ENCODE measurements around the gene VSTM4.
A peak's percentile ranks its signal among the peaks of the same experiment; 100 is the strongest.

DNA sequence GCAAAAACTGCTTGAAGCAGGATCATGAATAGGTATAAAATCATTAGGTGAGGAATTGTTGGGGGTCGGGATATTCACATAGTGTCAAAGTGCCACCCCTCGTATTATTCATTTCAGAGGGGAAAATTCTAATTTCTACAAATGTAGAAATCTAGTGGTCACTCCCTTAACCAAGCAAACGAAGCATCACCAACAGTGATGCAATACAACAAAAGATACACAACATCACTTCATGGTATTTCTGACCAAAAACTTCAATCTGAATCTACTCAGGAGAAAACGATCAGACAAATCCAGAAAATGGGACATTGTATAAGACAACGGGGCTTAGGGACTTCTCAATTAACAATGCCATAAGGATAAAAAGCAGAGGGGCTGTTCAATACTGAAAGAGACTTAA lies 44.8 kb upstream of the VSTM4 start:
- TF ChIP-seq, protein P1, sequence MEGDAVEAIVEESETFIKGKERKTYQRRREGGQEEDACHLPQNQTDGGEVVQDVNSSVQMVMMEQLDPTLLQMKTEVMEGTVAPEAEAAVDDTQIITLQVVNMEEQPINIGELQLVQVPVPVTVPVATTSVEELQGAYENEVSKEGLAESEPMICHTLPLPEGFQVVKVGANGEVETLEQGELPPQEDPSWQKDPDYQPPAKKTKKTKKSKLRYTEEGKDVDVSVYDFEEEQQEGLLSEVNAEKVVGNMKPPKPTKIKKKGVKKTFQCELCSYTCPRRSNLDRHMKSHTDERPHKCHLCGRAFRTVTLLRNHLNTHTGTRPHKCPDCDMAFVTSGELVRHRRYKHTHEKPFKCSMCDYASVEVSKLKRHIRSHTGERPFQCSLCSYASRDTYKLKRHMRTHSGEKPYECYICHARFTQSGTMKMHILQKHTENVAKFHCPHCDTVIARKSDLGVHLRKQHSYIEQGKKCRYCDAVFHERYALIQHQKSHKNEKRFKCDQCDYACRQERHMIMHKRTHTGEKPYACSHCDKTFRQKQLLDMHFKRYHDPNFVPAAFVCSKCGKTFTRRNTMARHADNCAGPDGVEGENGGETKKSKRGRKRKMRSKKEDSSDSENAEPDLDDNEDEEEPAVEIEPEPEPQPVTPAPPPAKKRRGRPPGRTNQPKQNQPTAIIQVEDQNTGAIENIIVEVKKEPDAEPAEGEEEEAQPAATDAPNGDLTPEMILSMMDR (conservative IDR thresholded peaks at IDR 0.05; ENCODE audit: low read depth, low read length): no peak
- TF ChIP-seq RFX5 (IDR thresholded peaks at IDR 0.05; ENCODE audit: low read depth, low read length) (no peak), BHLHE40 (IDR thresholded peaks at IDR 0.05; ENCODE audit: low read depth, low read length) (no peak), SMC3 (IDR thresholded peaks at IDR 0.05; ENCODE audit: low read depth, low read length) (no peak), POLR2A (IDR thresholded peaks at IDR 0.05; ENCODE audit: low read depth, low read length) (no peak), CHD1 (IDR thresholded peaks at IDR 0.05; ENCODE audit: low read depth, low read length) (no peak), RAD21 (IDR thresholded peaks at IDR 0.05; ENCODE audit: low read length) (no peak), RCOR1 (IDR thresholded peaks at IDR 0.05; ENCODE audit: insufficient replicate concordance, low read length) (no peak), CEBPB (IDR thresholded peaks at IDR 0.05; ENCODE audit: low read depth, low read length) (peak; percentile 73), MAFK (IDR thresholded peaks at IDR 0.05; ENCODE audit: low read depth, low read length) (no peak), MAZ (IDR thresholded peaks at IDR 0.05; ENCODE audit: borderline replicate concordance, low read depth, low read length) (no peak), MXI1 (IDR thresholded peaks at IDR 0.05; ENCODE audit: borderline replicate concordance, low read depth, low read length) (no peak), FOS (IDR thresholded peaks at IDR 0.05; ENCODE audit: low read depth, low read length) (no peak)
- TF ChIP-seq, protein P2, sequence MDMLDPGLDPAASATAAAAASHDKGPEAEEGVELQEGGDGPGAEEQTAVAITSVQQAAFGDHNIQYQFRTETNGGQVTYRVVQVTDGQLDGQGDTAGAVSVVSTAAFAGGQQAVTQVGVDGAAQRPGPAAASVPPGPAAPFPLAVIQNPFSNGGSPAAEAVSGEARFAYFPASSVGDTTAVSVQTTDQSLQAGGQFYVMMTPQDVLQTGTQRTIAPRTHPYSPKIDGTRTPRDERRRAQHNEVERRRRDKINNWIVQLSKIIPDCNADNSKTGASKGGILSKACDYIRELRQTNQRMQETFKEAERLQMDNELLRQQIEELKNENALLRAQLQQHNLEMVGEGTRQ (IDR thresholded peaks at IDR 0.05; ENCODE audit: low read depth, low read length): no peak
